ENCODE data around the gene WAS.
A peak's percentile ranks its signal among the peaks of the same experiment; 100 is the strongest.
"Not testable (repeated sequence)": the region's sequence is repeated elsewhere in the genome, so short reads cannot be mapped to it uniquely, and the experiment has no call there.

WAS gene

GRCh38 chrX:48688531-48689150 lies 5.0 kb downstream of the WAS start:
- no peak for DNase-seq

- no peak for DNase-seq
Observed at GRCh38 chrX:48689208-48689920, 5.8 kb downstream of the WAS start.

GRCh38 chrX:48691746-48692145 lies 8.1 kb downstream of the WAS start:
- DNase-seq, result not testable (repeated sequence)

- no peak for DNase-seq
Observed at GRCh38 chrX:48694776-48695533, 11.4 kb downstream of the WAS start.

- no peak for DNase-seq
Observed at GRCh38 chrX:48695534-48695896, 11.9 kb downstream of the WAS start.

GRCh38 chrX:48695925-48696300 lies 12.3 kb downstream of the WAS start:
- no peak for DNase-seq

- peak; percentile 76 for DNase-seq
Observed at GRCh38 chrX:48696301-48696908, 12.8 kb downstream of the WAS start, which contains the start of gene SUV39H1. SUV39H1 (plus strand) TSS chrX:48696734; CDS start chrX:48696785, 51 bp downstream.

- peak; percentile 39 for DNase-seq
Observed at GRCh38 chrX:48696909-48697727, 13.5 kb downstream of the WAS start.

GRCh38 chrX:48698306-48698705 lies 14.7 kb downstream of the WAS start:
- DNase-seq, result no peak

GRCh38 chrX:48700246-48700645 lies 16.6 kb downstream of the WAS start:
- no peak for DNase-seq

GRCh38 chrX:48700951-48701653 lies 17.5 kb downstream of the WAS start:
- DNase-seq, result no peak

GRCh38 chrX:48702032-48702431 lies 18.4 kb downstream of the WAS start:
- no peak for DNase-seq

- no peak for DNase-seq
Observed at GRCh38 chrX:48702716-48703115, 19.1 kb downstream of the WAS start.

GRCh38 chrX:48703228-48703627 lies 19.6 kb downstream of the WAS start:
- DNase-seq, result no peak

GRCh38 chrX:48703642-48704481 lies 20.3 kb downstream of the WAS start:
- DNase-seq, result no peak

GRCh38 chrX:48705871-48706270 lies 22.3 kb downstream of the WAS start:
- no peak for DNase-seq

- no peak for DNase-seq
Observed at GRCh38 chrX:48709522-48710112, 26.0 kb downstream of the WAS start.

- no peak for DNase-seq
Observed at GRCh38 chrX:48711162-48711928, 27.7 kb downstream of the WAS start.

GRCh38 chrX:48711929-48712505 lies 28.4 kb downstream of the WAS start:
- DNase-seq, result no peak

All from NCI-H1105 (cell line).